ENCODE data around the gene ETV4. TPM values are rescaled to one million over a fixed set of nuclear protein-coding genes. Genes with fewer than 3 reads are reported as not detected.

ETV4 gene
- total RNA-seq = under 1 TPM in 1 of 2 experiments, not detected in 1; 0.12 TPM

- peak; percentile 93 for DNase-seq
- H3K4me1 Mint-ChIP-seq = peaks cover 16% of the 10 kb centered on the region
- CTCF ChIA-PET = interaction anchor here (0.5 to 2.8 kb wide), 6 partner anchors 13 to 128 kb away, joined by 3 to 11 read pairs (median 3); partner anchors contain the start of gene DHX8
- H3K27me3 Mint-ChIP-seq = peaks cover 64% of the 10 kb centered on the region
- H3K27ac Mint-ChIP-seq = no peak within 1 kb of the TSS
- peak within 1 kb of the TSS; percentile 74 for H3K4me3 Mint-ChIP-seq
- no peaks in the 10 kb centered on the region for H3K36me3 Mint-ChIP-seq (ENCODE audit: low read depth)
- POLR2A ChIA-PET = interaction anchor here (0.8 kb wide), 1 partner anchor 953 kb away, joined by 3 read pairs; no protein-coding TSS in a partner anchor
- no peaks in the 10 kb centered on the region for H3K9me3 Mint-ChIP-seq
Observed at GRCh38 chr17:43546319-43547188, at the start of gene ETV4. Gene ETV4, minus strand, starts transcription at chr17:43546340. Its CDS starts 723 bp downstream, at chr17:43545617.

- ChIA-PET POLR2A (no interaction called here), CTCF (interaction anchor here (0.6 kb wide), 1 partner anchor 16 kb away, joined by 4 read pairs; no protein-coding TSS in a partner anchor)
- H3K27ac Mint-ChIP-seq = no peak overlapping the region
- H3K27me3 Mint-ChIP-seq = peaks cover 3% of the 10 kb centered on the region
- no peaks in the 10 kb centered on the region for H3K4me1 Mint-ChIP-seq
- H3K4me3 Mint-ChIP-seq = no peak overlapping the region
- no peaks in the 10 kb centered on the region for H3K36me3 Mint-ChIP-seq (ENCODE audit: low read depth)
- no peaks in the 10 kb centered on the region for H3K9me3 Mint-ChIP-seq
- no peak for DNase-seq
Observed at GRCh38 chr17:43595466-43595865, 49.3 kb upstream of the ETV4 start.

GRCh38 chr17:43591779-43592562 is 45.8 kb upstream of the ETV4 start:
- H3K4me3 Mint-ChIP-seq = no peak overlapping the region
- no peaks in the 10 kb centered on the region for H3K4me1 Mint-ChIP-seq
- DNase-seq = no peak
- no peak overlapping the region for H3K27ac Mint-ChIP-seq
- H3K36me3 Mint-ChIP-seq (ENCODE audit: low read depth) = no peaks in the 10 kb centered on the region
- H3K9me3 Mint-ChIP-seq = no peaks in the 10 kb centered on the region
- H3K27me3 Mint-ChIP-seq = no peaks in the 10 kb centered on the region
- ChIA-PET CTCF (interaction anchor here (0.5 to 1.0 kb wide), 5 partner anchors 12 to 396 kb away, joined by 3 to 4 read pairs (median 3); no protein-coding TSS in a partner anchor), POLR2A (no interaction called here)

DNA sequence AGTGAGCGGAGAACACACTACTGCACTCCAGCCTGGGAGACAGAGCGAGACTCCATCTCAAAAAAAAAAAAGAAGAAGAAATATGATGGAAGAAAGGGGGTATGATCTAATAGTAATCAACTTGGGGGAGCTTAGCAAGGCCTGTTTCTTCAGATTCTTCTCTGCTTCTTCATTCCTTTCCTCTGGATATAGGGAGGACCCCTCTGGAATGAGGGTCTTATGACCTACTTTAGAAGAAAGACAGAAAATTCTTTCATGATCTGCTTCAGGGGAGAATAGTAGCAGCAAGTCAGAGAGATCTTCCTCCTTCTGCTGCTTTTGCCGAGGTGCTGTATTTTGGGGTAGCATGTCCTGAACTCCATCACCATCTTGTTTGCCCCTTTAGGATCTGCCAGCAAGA is 44.9 kb upstream of the ETV4 start:
- Mint-ChIP-seq H3K27ac (no peak overlapping the region), H3K4me1 (no peaks in the 10 kb centered on the region), H3K27me3 (no peaks in the 10 kb centered on the region), H3K36me3 (ENCODE audit: low read depth) (no peaks in the 10 kb centered on the region), H3K4me3 (no peak overlapping the region), H3K9me3 (no peaks in the 10 kb centered on the region)
- no peak for DNase-seq
- CTCF ChIA-PET = interaction anchor here (0.6 to 1.0 kb wide), 3 partner anchors 12 to 1255 kb away, joined by 3 to 4 read pairs (median 4); no protein-coding TSS in a partner anchor
- POLR2A ChIA-PET = no interaction called here

DNA sequence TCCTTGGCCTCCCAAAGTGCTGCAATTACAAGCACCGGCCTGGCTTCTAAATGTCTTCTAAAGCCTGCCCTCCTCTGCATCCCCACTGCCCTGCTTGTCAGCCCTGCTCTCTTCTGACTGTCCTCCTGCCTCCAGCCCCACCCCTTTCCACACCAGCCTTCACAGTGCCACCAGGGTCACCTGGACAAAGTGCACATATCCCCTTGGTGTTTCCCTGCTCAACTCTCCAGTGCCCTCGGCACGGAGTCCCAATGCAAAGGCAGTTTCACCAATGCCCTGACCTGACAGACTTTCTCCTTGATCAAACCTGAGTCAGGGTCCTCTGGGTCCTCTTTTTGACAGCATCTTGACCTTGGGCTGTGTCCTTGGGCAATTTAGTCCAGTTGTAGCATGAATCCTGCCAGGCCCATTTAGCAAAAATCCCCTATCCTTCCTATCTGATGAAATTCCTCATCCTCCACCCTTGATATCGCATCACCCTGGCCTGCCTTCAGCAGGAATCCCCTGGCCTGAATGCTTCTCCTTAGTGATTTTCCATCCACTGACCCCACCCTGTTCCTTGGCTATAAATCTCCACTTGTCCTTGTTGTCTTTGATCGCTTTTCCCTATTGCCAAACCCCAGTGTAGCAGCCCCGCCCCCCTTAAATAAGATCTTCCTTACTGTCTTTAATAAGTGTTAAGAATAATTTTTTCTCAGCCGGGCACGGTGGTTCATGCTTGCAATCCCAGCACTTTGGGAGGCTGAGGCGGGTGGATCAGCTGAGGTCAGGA is 42.7 kb upstream of the ETV4 start:
- Mint-ChIP-seq H3K4me3 (no peak overlapping the region), H3K4me1 (no peaks in the 10 kb centered on the region), H3K36me3 (ENCODE audit: low read depth) (no peaks in the 10 kb centered on the region), H3K27me3 (no peaks in the 10 kb centered on the region), H3K9me3 (no peaks in the 10 kb centered on the region), H3K27ac (no peak overlapping the region)
- ChIA-PET POLR2A (no interaction called here), CTCF (interaction anchor here (0.9 kb wide), 1 partner anchor 12 kb away, joined by 3 read pairs; no protein-coding TSS in a partner anchor)
- DNase-seq = no peak

DNA sequence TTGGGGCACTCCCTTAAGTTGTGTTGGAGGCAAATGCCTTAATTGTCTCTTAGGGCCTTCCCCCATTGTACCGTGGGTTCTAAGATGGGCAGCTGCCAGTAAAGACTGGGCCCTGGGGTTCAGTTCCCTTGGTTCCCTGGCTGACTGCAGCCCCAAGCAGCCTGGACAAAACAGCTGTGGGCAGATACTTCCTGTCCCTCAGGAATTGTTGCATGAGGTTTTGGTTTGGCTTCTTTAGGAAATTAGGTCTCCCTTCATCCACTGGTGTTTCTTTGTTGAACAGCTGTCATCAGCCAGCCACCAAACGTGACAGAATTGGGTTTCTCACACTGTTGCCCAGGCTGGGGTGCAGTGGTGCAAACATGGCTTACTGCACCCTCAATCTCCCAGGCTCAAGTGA is 42.0 kb upstream of the ETV4 start:
- Mint-ChIP-seq H3K4me3 (no peak overlapping the region), H3K27ac (no peak overlapping the region), H3K36me3 (ENCODE audit: low read depth) (no peaks in the 10 kb centered on the region), H3K9me3 (no peaks in the 10 kb centered on the region), H3K27me3 (peaks cover 3% of the 10 kb centered on the region), H3K4me1 (no peaks in the 10 kb centered on the region)
- POLR2A ChIA-PET = no interaction called here
- no peak for DNase-seq
- CTCF ChIA-PET = no interaction called here

GRCh38 chr17:43587647-43588046 is 41.5 kb upstream of the ETV4 start:
- Mint-ChIP-seq H3K27ac (no peak overlapping the region), H3K4me3 (no peak overlapping the region), H3K9me3 (no peaks in the 10 kb centered on the region), H3K36me3 (ENCODE audit: low read depth) (no peaks in the 10 kb centered on the region), H3K27me3 (peaks cover 3% of the 10 kb centered on the region), H3K4me1 (no peaks in the 10 kb centered on the region)
- ChIA-PET POLR2A (no interaction called here), CTCF (interaction anchor here (0.6 kb wide), 1 partner anchor 68 kb away, joined by 3 read pairs; no protein-coding TSS in a partner anchor)
- DNase-seq = no peak

DNA sequence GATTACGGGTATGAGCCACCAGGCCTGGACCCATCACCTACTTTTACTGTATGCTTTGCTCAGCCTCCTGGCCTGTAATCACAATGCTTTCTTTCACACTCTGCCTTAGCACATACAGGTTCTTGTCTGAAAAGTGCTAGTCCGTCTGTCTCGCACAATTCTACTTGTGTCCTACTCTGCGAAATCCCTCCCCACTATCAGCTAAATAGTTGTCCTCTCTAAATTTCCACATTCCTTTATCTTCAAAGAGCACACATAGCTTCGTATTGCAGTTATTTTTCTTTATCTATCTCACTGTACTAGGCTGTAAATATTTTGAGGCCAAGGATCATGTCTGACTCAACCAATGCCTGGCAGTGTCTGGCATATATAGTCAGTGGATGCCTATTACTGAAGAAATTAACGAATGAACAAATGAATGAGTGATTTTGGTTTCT is 38.5 kb upstream of the ETV4 start:
- no peaks in the 10 kb centered on the region for H3K36me3 Mint-ChIP-seq (ENCODE audit: low read depth)
- peaks cover 8% of the 10 kb centered on the region for H3K27me3 Mint-ChIP-seq
- H3K27ac Mint-ChIP-seq = no peak overlapping the region
- no peak overlapping the region for H3K4me3 Mint-ChIP-seq
- peaks cover 2% of the 10 kb centered on the region for H3K4me1 Mint-ChIP-seq
- CTCF ChIA-PET = interaction anchor here (2.6 kb wide), 1 partner anchor 89 kb away, joined by 7 read pairs; no protein-coding TSS in a partner anchor
- no peak for DNase-seq
- POLR2A ChIA-PET = no interaction called here
- no peaks in the 10 kb centered on the region for H3K9me3 Mint-ChIP-seq

- no peak for DNase-seq
- Mint-ChIP-seq H3K27me3 (peaks cover 8% of the 10 kb centered on the region), H3K4me3 (no peak overlapping the region), H3K9me3 (no peaks in the 10 kb centered on the region), H3K36me3 (ENCODE audit: low read depth) (no peaks in the 10 kb centered on the region), H3K27ac (no peak overlapping the region), H3K4me1 (peaks cover 15% of the 10 kb centered on the region)
- POLR2A ChIA-PET = no interaction called here
- CTCF ChIA-PET = interaction anchor here (0.6 to 0.7 kb wide), 2 partner anchors 10 to 91 kb away, joined by 3 read pairs; no protein-coding TSS in a partner anchor
Observed at GRCh38 chr17:43583332-43583731, 37.2 kb upstream of the ETV4 start.

- Mint-ChIP-seq H3K4me3 (no peak overlapping the region), H3K36me3 (ENCODE audit: low read depth) (no peaks in the 10 kb centered on the region), H3K4me1 (peaks cover 20% of the 10 kb centered on the region), H3K27me3 (peaks cover 8% of the 10 kb centered on the region), H3K9me3 (no peaks in the 10 kb centered on the region), H3K27ac (no peak overlapping the region)
- CTCF ChIA-PET = interaction anchor here (1.6 kb wide), 1 partner anchor 92 kb away, joined by 6 read pairs; no protein-coding TSS in a partner anchor
- POLR2A ChIA-PET = no interaction called here
- DNase-seq = no peak
Observed at GRCh38 chr17:43581613-43582012, 35.5 kb upstream of the ETV4 start.

GRCh38 chr17:43581130-43581529 is 35.0 kb upstream of the ETV4 start:
- Mint-ChIP-seq H3K36me3 (ENCODE audit: low read depth) (no peaks in the 10 kb centered on the region), H3K4me3 (no peak overlapping the region), H3K9me3 (no peaks in the 10 kb centered on the region), H3K27ac (no peak overlapping the region), H3K27me3 (peaks cover 8% of the 10 kb centered on the region), H3K4me1 (peaks cover 22% of the 10 kb centered on the region)
- ChIA-PET POLR2A (no interaction called here), CTCF (interaction anchor here (1.6 kb wide), 1 partner anchor 92 kb away, joined by 6 read pairs; no protein-coding TSS in a partner anchor)
- DNase-seq = no peak

- H3K27ac Mint-ChIP-seq = no peak overlapping the region
- ChIA-PET CTCF (interaction anchor here (0.5 to 1.0 kb wide), 4 partner anchors 12 to 524 kb away, joined by 3 to 4 read pairs (median 3); no protein-coding TSS in a partner anchor), POLR2A (interaction anchor here (0.6 kb wide), 1 partner anchor 487 kb away, joined by 5 read pairs; no protein-coding TSS in a partner anchor)
- H3K36me3 Mint-ChIP-seq (ENCODE audit: low read depth) = no peaks in the 10 kb centered on the region
- peaks cover 9% of the 10 kb centered on the region for H3K27me3 Mint-ChIP-seq
- H3K4me3 Mint-ChIP-seq = no peak overlapping the region
- DNase-seq = no peak
- H3K4me1 Mint-ChIP-seq = peaks cover 22% of the 10 kb centered on the region
- H3K9me3 Mint-ChIP-seq = no peaks in the 10 kb centered on the region
Observed at GRCh38 chr17:43579566-43580140, 33.5 kb upstream of the ETV4 start.

Measured in activated CD4-positive, alpha-beta T cell treated with anti-CD3 and anti-CD28 coated beads, Interleukin-2, amount 10 ng/mL, durations not matched to agents 7 days and 5 days (primary cell).